WI38 (cell line): ENCODE data around the gene DTX3L.

Source experiments
- H3K4me3 ChIP-seq: 2 replicates; pipeline ENCODE4 v1.5.1; 2011; ENCODE audit warnings: low read depth, mild to moderate bottlenecking, control low read depth, low read length
- TF ChIP-seq, protein P1 (sequence below): IDR thresholded peaks from 2 replicates; pipeline ENCODE4 v1.5.1; 2012; ENCODE audit warnings: low read depth, mild to moderate bottlenecking, control low read depth, low read length

Gene DTX3L

DNA sequence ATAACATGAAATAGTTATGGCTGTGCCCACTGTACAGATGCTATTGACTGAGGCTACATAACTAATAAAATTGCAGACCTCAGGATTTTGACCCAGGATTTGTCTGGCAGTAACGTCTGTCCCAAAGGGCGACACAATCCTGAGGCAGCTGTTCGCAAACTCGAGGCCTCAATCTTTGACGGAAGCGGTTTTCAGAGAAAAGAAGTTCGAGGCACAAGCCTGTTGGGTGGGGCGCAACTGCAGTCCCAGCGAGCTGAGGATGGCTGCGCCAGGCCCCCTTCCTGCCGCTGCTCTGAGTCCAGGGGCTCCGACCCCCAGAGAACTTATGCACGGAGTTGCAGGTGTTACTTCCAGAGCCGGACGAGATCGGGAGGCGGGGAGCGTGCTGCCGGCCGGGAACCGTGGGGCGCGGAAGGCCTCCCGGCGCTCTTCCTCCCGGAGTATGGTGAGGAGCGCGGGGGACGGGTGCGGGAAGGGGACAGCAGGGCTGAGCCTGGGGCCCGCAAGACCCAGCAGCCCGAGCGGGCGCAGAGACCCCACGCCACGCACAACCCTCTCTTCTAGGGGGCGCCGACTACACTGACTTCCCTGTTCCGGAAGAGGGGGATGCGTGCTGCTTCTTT, 13.4 kb downstream of the DTX3L start, which contains the start of gene PARP15:
Gene PARP15, plus strand, starts transcription at position 242 of the 623 bp plus-strand sequence. Its CDS starts 18 bp downstream, at position 260.
- TF ChIP-seq, protein P1, sequence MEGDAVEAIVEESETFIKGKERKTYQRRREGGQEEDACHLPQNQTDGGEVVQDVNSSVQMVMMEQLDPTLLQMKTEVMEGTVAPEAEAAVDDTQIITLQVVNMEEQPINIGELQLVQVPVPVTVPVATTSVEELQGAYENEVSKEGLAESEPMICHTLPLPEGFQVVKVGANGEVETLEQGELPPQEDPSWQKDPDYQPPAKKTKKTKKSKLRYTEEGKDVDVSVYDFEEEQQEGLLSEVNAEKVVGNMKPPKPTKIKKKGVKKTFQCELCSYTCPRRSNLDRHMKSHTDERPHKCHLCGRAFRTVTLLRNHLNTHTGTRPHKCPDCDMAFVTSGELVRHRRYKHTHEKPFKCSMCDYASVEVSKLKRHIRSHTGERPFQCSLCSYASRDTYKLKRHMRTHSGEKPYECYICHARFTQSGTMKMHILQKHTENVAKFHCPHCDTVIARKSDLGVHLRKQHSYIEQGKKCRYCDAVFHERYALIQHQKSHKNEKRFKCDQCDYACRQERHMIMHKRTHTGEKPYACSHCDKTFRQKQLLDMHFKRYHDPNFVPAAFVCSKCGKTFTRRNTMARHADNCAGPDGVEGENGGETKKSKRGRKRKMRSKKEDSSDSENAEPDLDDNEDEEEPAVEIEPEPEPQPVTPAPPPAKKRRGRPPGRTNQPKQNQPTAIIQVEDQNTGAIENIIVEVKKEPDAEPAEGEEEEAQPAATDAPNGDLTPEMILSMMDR = no peak
- no peak within 1 kb of the TSS for H3K4me3 ChIP-seq

GRCh38 chr3:122578069-122578740, 14.1 kb downstream of the DTX3L start:
- H3K4me3 ChIP-seq = no peak overlapping the region
- TF ChIP-seq, protein P1 = no peak

DNA sequence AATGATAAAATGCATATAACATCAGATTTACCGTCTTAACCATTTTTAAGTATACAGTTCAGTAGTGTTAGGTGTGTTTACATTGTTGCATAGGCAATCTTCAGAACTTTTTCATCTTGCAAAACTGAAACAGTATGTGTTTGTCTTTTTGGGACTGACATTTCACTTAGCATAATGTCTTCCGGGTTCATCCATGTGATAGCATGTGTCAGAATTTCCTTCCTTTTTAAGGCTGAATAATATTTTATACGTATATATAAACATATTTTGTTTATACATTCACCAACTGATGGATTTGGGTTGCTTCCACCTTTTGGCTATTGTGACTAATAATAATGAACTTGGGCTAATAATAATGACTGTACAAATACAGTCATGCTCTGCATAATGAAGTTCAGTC, 16.3 kb downstream of the DTX3L start:
- H3K4me3 ChIP-seq = no peak overlapping the region
- TF ChIP-seq, protein P1 = no peak

- H3K4me3 ChIP-seq = no peak overlapping the region
- TF ChIP-seq, protein P1 = no peak
Observed at GRCh38 chr3:122581622-122582021, 17.5 kb downstream of the DTX3L start.

DNA sequence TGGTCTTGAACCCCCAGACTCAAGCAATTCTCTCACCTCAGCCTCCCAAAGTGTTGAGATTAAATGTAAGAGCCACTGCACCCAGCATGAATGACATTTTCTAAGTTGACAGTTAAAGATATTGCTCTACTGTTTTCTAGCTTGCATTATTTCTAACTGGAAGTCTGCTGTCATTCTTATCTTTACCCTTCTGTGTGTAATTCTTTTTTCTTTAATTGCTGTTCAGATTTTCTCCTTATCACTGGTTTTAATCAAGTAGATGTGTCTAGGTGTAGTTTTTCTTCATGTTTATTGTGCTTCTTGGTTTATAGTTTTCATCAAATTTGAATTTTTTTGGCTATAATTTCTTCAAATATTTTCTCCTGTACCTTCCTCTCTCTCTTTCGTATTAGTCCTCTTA, 18.3 kb downstream of the DTX3L start:
- TF ChIP-seq, protein P1 = no peak
- H3K4me3 ChIP-seq = no peak overlapping the region

DNA sequence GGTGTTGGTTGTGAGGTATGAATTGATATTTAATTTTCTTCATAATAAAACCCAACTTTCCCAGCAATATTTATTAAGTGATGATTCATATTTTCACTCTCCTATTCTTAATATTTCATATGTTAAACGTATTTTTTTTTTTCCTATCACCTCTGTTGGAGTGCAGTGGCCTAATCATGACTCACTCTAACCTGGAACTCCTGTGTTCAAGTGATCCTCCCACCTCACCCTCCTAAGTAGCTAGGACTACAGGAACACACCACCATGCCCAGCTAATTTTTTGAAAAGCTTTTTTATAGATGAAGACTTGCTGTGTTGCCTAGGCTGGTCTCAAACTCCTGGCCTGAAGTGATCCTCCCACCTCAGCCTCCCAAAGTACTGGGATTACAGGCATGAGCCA, 22.0 kb downstream of the DTX3L start:
- no peak overlapping the region for H3K4me3 ChIP-seq
- TF ChIP-seq, protein P1 = no peak

DNA sequence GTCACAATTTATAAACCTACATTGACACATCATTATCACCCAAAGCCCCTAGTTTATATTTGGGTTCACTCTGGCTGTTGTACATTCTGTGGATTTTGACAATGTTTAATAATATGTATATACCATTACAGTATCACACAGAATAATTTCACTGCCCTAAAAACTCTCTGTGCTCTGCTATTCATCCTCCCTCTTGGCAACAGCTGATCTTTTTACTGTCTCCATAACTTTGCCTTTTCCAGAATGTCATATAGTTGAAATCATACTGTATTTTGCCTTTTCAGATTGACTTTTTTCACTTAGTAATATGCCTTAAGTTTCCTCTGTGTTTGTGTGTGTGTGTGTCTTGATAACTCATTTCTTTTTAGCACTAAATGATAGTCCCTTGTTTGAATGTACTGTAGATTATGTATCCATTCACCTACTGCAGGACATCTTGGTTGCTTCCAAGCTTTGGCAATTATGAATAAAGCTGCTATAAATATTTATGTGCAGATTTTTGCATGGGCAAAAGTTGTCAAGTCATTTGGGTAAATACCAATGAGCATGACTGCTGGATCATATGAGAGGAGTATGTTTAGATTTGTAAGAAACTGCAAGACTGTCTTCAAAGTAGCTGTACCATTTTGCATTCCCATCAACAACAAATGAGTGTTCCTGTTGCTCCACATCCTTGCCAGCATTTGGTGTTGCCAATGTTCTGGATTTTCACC, 22.8 kb downstream of the DTX3L start:
- no peak overlapping the region for H3K4me3 ChIP-seq
- TF ChIP-seq, protein P1 = no peak
